ENCODE measurements around the gene MYBPC3. TPM values are rescaled to one million over a fixed set of nuclear protein-coding genes. Genes with fewer than 3 reads are reported as not detected.

The MYBPC3 gene
- total RNA-seq, 2 donors from 2014 or later: 0.42 TPM; not detected in 1

DNA sequence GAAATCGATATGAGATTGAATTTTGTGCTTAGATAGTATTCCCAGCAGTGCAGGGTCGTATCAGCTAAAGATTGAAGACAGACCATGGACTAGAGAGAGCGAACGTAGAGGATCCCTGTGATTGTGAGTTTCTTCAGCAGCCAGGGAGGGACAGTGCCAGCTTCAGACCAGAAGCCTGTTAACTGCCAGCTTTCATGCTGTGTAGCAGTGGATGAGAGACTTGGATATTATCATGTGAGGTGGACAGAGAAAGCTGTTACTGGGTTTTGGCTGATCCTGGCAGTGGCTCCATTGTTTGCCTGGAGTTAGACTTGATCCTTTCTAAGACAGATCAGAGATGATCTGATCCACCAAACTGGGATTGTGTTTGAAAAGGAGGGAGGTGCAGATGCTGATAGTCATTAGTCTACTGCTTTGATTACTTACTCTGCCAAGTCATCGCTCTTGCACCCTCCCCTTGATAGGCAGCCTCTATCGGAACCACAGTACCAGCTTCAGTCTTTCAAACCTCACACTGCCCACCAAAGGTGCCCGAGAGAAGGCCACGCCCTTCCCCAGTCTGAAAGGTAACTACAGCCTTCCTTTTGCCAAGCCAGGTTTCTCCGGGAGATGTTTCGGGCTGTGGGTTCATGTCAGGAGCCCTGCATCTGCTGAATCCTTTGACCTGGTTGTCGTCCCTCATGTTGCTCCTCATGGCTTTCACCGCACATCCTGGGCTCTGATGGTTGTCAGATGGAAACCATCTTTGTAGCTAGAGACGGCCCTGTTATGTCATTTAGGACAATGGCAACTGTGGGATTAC lies 66.3 kb downstream of the MYBPC3 start:
- Histone ChIP-seq H3K4me3 (no peak overlapping the region), H3K9me3 (no peaks in the 10 kb centered on the region), H3K27ac (no peak overlapping the region), H3K4me1 (no peaks in the 10 kb centered on the region), H3K9ac (ENCODE audit: low read depth in 2 of 2, low read length in 2 of 2) (no peak overlapping the region), H3K36me3 (peaks cover 19% of the 10 kb centered on the region), H3K27me3 (no peaks in the 10 kb centered on the region)
- intact Hi-C loops (cut with DNase I): no loop called here
- no peak for DNase-seq
- TF ChIP-seq, protein P1, sequence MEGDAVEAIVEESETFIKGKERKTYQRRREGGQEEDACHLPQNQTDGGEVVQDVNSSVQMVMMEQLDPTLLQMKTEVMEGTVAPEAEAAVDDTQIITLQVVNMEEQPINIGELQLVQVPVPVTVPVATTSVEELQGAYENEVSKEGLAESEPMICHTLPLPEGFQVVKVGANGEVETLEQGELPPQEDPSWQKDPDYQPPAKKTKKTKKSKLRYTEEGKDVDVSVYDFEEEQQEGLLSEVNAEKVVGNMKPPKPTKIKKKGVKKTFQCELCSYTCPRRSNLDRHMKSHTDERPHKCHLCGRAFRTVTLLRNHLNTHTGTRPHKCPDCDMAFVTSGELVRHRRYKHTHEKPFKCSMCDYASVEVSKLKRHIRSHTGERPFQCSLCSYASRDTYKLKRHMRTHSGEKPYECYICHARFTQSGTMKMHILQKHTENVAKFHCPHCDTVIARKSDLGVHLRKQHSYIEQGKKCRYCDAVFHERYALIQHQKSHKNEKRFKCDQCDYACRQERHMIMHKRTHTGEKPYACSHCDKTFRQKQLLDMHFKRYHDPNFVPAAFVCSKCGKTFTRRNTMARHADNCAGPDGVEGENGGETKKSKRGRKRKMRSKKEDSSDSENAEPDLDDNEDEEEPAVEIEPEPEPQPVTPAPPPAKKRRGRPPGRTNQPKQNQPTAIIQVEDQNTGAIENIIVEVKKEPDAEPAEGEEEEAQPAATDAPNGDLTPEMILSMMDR (IDR thresholded peaks at IDR 0.05): no peak

DNA sequence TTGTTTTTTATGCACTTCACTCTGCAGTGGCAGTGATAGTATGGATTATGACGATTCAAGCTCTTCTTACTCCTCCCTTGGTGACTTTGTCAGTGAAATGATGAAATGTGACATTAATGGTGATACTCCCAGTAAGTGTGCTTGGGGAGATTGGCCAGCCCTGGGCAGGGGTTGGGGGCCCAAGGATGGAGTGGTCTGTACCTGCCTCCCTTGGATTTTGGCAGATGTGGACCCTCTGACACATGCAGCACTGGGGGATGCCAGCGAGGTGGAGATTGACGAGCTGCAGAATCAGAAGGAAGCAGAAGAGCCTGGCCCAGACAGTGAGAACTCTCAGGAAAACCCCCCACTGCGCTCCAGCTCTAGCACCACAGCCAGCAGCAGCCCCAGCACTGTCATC lies 68.4 kb downstream of the MYBPC3 start:
- Histone ChIP-seq H3K27me3 (no peaks in the 10 kb centered on the region), H3K9me3 (no peaks in the 10 kb centered on the region), H3K9ac (ENCODE audit: low read depth in 2 of 2, low read length in 2 of 2) (no peak overlapping the region), H3K36me3 (peaks cover 22% of the 10 kb centered on the region), H3K4me1 (no peaks in the 10 kb centered on the region), H3K4me3 (no peak overlapping the region), H3K27ac (no peak overlapping the region)
- TF ChIP-seq, protein P1 (IDR thresholded peaks at IDR 0.05): no peak
- intact Hi-C loops (cut with DNase I): no loop called here
- DNase-seq: no peak

DNA sequence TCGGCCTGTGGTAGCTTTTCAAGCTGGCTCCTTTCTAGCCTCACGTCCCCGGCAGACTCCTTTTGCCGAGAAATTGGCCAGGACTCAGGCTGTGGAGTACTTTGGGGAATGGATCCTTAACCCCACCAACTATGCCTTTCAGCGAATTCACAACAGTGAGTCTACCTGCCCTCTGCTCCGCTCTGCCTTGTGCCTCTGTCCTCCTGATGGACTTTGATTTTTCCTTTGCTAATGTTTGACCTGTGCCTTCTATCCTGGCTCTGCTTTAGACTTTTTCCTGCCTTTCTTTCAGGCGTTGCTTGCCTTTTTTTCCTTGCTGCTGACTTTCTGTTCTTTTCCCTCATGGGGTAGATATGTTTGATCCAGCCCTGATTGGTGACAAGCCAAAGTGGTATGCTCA lies 70.0 kb downstream of the MYBPC3 start:
- Histone ChIP-seq H3K27me3 (no peaks in the 10 kb centered on the region), H3K9me3 (no peaks in the 10 kb centered on the region), H3K27ac (no peak overlapping the region), H3K36me3 (peaks cover 22% of the 10 kb centered on the region), H3K4me1 (no peaks in the 10 kb centered on the region), H3K9ac (ENCODE audit: low read depth in 2 of 2, low read length in 2 of 2) (no peak overlapping the region), H3K4me3 (no peak overlapping the region)
- TF ChIP-seq, protein P1 (IDR thresholded peaks at IDR 0.05): no peak
- no peak for DNase-seq
- intact Hi-C loops (cut with DNase I): no loop called here

Small RNA genes within 50 kb of the gene (microRNA-seq; reads per million reads assigned to microRNA genes)
- gene MIR4487: not detected

Other genes with a start within 250 kb of the MYBPC3 start
- 100 to 1,000 TPM in 1 of 2 donors, 10 to 100 TPM in 1; 64.6 to 109 TPM for gene ARFGAP2, start 175.8 kb downstream of the MYBPC3 start, total RNA-seq
- 10 to 100 TPM in 1 of 2 donors, 1 to 10 TPM in 1; 3.2 to 11.2 TPM for gene PACSIN3, start 166.3 kb downstream of the MYBPC3 start, total RNA-seq
- gene DDB2, start 137.7 kb downstream of the MYBPC3 start, total RNA-seq: 10 to 100 TPM; 28.0 to 46.5 TPM
- 10 to 100 TPM; 35.3 to 39.7 TPM for gene ACP2, start 103.9 kb downstream of the MYBPC3 start, total RNA-seq
- gene NR1H3, start 94.7 kb downstream of the MYBPC3 start, total RNA-seq: 10 to 100 TPM; 28.3 to 43.1 TPM
- gene MADD, start 82.6 kb downstream of the MYBPC3 start, total RNA-seq: 10 to 100 TPM; 35.5 to 45.9 TPM
- 10 to 100 TPM in 1 of 2 donors, 1 to 10 TPM in 1; 4.7 to 11.9 TPM for gene SPI1, start 25.8 kb upstream of the MYBPC3 start, total RNA-seq
- 10 to 100 TPM; 14.3 to 18.6 TPM for gene SLC39A13, start 55.9 kb upstream of the MYBPC3 start, total RNA-seq
- 100 to 1,000 TPM in 1 of 2 donors, 10 to 100 TPM in 1; 74.4 to 152 TPM for gene PSMC3, start 73.7 kb upstream of the MYBPC3 start, total RNA-seq
- gene RAPSN, start 96.4 kb upstream of the MYBPC3 start, total RNA-seq: not detected
- 10 to 100 TPM; 76.1 to 96.8 TPM for gene CELF1, start 200.4 kb upstream of the MYBPC3 start, total RNA-seq
- gene PTPMT1, start 212.9 kb upstream of the MYBPC3 start, total RNA-seq: 10 to 100 TPM; 33.6 to 52.5 TPM
- 10 to 100 TPM; 14.5 to 15.5 TPM for gene KBTBD4, start 226.3 kb upstream of the MYBPC3 start, total RNA-seq
- gene NDUFS3, start 226.4 kb upstream of the MYBPC3 start, total RNA-seq: 100 to 1,000 TPM; 228 to 266 TPM
- not detected for gene FAM180B, start 234.0 kb upstream of the MYBPC3 start, total RNA-seq
- gene C1QTNF4, start 241.7 kb upstream of the MYBPC3 start, total RNA-seq: under 1 TPM; 0.35 to 0.85 TPM